Natural killer cell (primary cell): ENCODE results near the gene ACTG1. TPM values are rescaled to one million over a fixed set of nuclear protein-coding genes. Genes with fewer than 3 reads are reported as not detected.

Experiments
- ATAC-seq, 3 donors: fragments of 150-1000 bp in 2 of 3; fragments of 200-7000 bp in 1 of 3; cut with Tn5 transposase; 1 replicate in 1 of 3; 2 replicates in 2 of 3; pipeline ENCODE4 v1.10.0; 2021; ENCODE audit warnings: mild to moderate bottlenecking in 2 of 3, moderate library complexity in 2 of 3
- DNase-seq, 2 donors: peaks; one replicate each; pipeline versions ENCODE4 v3.0.0 to v3.0.0-alpha.2; 2013 to 2021; ENCODE audit warnings: mixed read lengths in 1 of 2
- H3K27ac ChIP-seq: one replicate; pipeline ENCODE4 v1.5.1; 2013; ENCODE audit warnings: mild to moderate bottlenecking, low read length
- H3K27me3 ChIP-seq: one replicate; pipeline ENCODE4 v1.6.1; 2013; ENCODE audit warnings: low read length; ENCODE audit not compliant: control insufficient read depth, insufficient read depth
- H3K36me3 ChIP-seq: one replicate; pipeline ENCODE4 v1.6.1; 2013; ENCODE audit warnings: low read length; ENCODE audit not compliant: control insufficient read depth, insufficient read depth
- H3K4me1 ChIP-seq: one replicate; pipeline ENCODE4 v1.6.1; 2013; ENCODE audit warnings: low read length; ENCODE audit not compliant: control insufficient read depth, insufficient read depth
- H3K4me3 ChIP-seq: one replicate; pipeline ENCODE4 v1.5.1; 2013; ENCODE audit warnings: low read length
- H3K9me3 ChIP-seq: one replicate; pipeline ENCODE4 v1.6.1; 2013; ENCODE audit warnings: low read length; ENCODE audit not compliant: control insufficient read depth, insufficient read depth
- H3K27ac Mint-ChIP-seq, 2 donors: one replicate each; pipeline ENCODE4 v1.8.0; 2022; ENCODE audit warnings: mild to moderate bottlenecking in 2 of 2, mixed read lengths in 2 of 2, moderate library complexity in 1 of 2
- H3K27me3 Mint-ChIP-seq, 2 donors: one replicate each; pipeline ENCODE4 v1.8.0; 2022; ENCODE audit warnings: low read depth in 2 of 2, mixed read lengths in 2 of 2
- H3K36me3 Mint-ChIP-seq: one replicate; pipeline ENCODE4 v1.8.0; 2022; ENCODE audit warnings: mixed read lengths
- H3K4me1 Mint-ChIP-seq, 2 donors: one replicate each; pipeline ENCODE4 v1.8.0; 2022; ENCODE audit warnings: mixed read lengths in 2 of 2
- H3K4me3 Mint-ChIP-seq: one replicate; pipeline ENCODE4 v1.8.0; 2022; ENCODE audit warnings: mild to moderate bottlenecking, moderate library complexity, mixed read lengths
- H3K9me3 Mint-ChIP-seq, 2 donors: one replicate each; pipeline ENCODE4 v1.8.0; 2022; ENCODE audit warnings: mixed read lengths in 2 of 2
- CTCF ChIP-seq: fragments of 200-600 bp; IDR thresholded peaks from one replicate; pipeline ENCODE4 v1.8.0; 2022; ENCODE audit warnings: antibody characterized with exemption
- WGBS: methylation state at CpG from one replicate; pipeline ENCODE4 v1.1.7; 2013; ENCODE audit warnings: missing lambda C conversion rate; ENCODE audit not compliant: insufficient coverage; 5-methylcytosine and 5-hydroxymethylcytosine counted together
- intact Hi-C: fragments of 100-400 bp; cut with micrococcal nuclease; formaldehyde crosslinking; loops from one replicate; pipeline ENCODE4 v1.14.2; 2022
- total RNA-seq, 4 donors: library from RNA; stranded (reverse); fragments of 120-200 nt in 1 of 4; gene quantifications; one replicate each; pipeline versions ENCODE4 v1.2.3 to v1.2.4, GENCODE V29; 2013 to 2022

The ACTG1 gene
- total RNA-seq, 3 donors from 2014 or later (not counting 1 experiment from before 2014, with no cell fraction given), result 1,401 to 1,901 (median 1,735) TPM

GRCh38 chr17:81541123-81541522 lies 28.5 kb upstream of the ACTG1 start:
- no peak for ATAC-seq
- Histone ChIP-seq H3K9me3 (no peaks in the 10 kb centered on the region), H3K4me3 (no peak overlapping the region), H3K27ac (no peak overlapping the region), H3K4me1 (peaks cover 16% of the 10 kb centered on the region), H3K36me3 (peaks cover 42% of the 10 kb centered on the region), H3K27me3 (peaks cover 15% of the 10 kb centered on the region)
- 95% methylated on average over 17 of the region's 17 CpGs for WGBS
- TF ChIP-seq CTCF, result no peak
- Mint-ChIP-seq H3K27me3 (peaks cover 0 to 11% of the 10 kb centered on the region in 2 donors), H3K27ac (no peak overlapping the region), H3K4me1 (no peaks in the 10 kb centered on the region), H3K36me3 (no peaks in the 10 kb centered on the region), H3K9me3 (no peaks in the 10 kb centered on the region), H3K4me3 (no peak overlapping the region)
- intact Hi-C loops, result no loop called here
- no peak for DNase-seq

GRCh38 chr17:81540676-81541027 lies 28.1 kb upstream of the ACTG1 start:
- no peak overlapping the region for H3K27ac ChIP-seq
- WGBS, result 97% methylated on average over 14 of the region's 14 CpGs
- Mint-ChIP-seq H3K36me3 (no peaks in the 10 kb centered on the region), H3K27ac (no peak overlapping the region), H3K27me3 (peaks cover 0 to 15% of the 10 kb centered on the region in 2 donors), H3K4me3 (no peak overlapping the region), H3K9me3 (no peaks in the 10 kb centered on the region), H3K4me1 (no peaks in the 10 kb centered on the region)
- TF ChIP-seq CTCF, result no peak
- H3K36me3 ChIP-seq, result peaks cover 37% of the 10 kb centered on the region
- H3K27me3 ChIP-seq, result peaks cover 16% of the 10 kb centered on the region
- no peak for DNase-seq
- intact Hi-C loops, result no loop called here
- H3K9me3 ChIP-seq, result no peaks in the 10 kb centered on the region
- ATAC-seq, result no peak
- H3K4me3 ChIP-seq, result no peak overlapping the region
- H3K4me1 ChIP-seq, result peaks cover 17% of the 10 kb centered on the region

- DNase-seq, result no peak
- Histone ChIP-seq H3K36me3 (peaks cover 32% of the 10 kb centered on the region), H3K4me1 (peaks cover 17% of the 10 kb centered on the region), H3K9me3 (no peaks in the 10 kb centered on the region), H3K4me3 (no peak overlapping the region), H3K27me3 (peaks cover 16% of the 10 kb centered on the region), H3K27ac (no peak overlapping the region)
- H3K4me3 Mint-ChIP-seq, result no peak overlapping the region
- H3K9me3 Mint-ChIP-seq, result no peaks in the 10 kb centered on the region
- no peaks in the 10 kb centered on the region for H3K4me1 Mint-ChIP-seq
- H3K27ac Mint-ChIP-seq, result no peak overlapping the region
- no peak for TF ChIP-seq CTCF
- ATAC-seq, result no peak
- intact Hi-C loops, result no loop called here
- H3K27me3 Mint-ChIP-seq, result peaks cover 0 to 15% of the 10 kb centered on the region in 2 donors
- H3K36me3 Mint-ChIP-seq, result no peaks in the 10 kb centered on the region
- 93% methylated on average over 28 of the region's 28 CpGs for WGBS
These were observed 27.5 kb upstream of the ACTG1 start for GRCh38 chr17:81539961-81540675.

GRCh38 chr17:81539571-81539900 lies 26.9 kb upstream of the ACTG1 start:
- Mint-ChIP-seq H3K27ac (no peak overlapping the region), H3K36me3 (no peaks in the 10 kb centered on the region), H3K27me3 (peaks cover 0 to 15% of the 10 kb centered on the region in 2 donors), H3K4me1 (no peaks in the 10 kb centered on the region), H3K9me3 (no peaks in the 10 kb centered on the region), H3K4me3 (no peak overlapping the region)
- ATAC-seq (no peak), DNase-seq (no peak)
- no peak for TF ChIP-seq CTCF
- H3K4me1 ChIP-seq, result peaks cover 22% of the 10 kb centered on the region
- no peaks in the 10 kb centered on the region for H3K9me3 ChIP-seq
- H3K27ac ChIP-seq, result no peak overlapping the region
- H3K36me3 ChIP-seq, result peaks cover 28% of the 10 kb centered on the region
- intact Hi-C loops, result no loop called here
- H3K4me3 ChIP-seq, result no peak overlapping the region
- H3K27me3 ChIP-seq, result peaks cover 19% of the 10 kb centered on the region
- 82% methylated on average over 10 of the region's 10 CpGs for WGBS
